Suppressor macrophage (primary cell): ENCODE measurements around the gene ADAMTS14.

Source experiments
- DNase-seq, 4 experiments: peaks; one replicate each; pipeline ENCODE4 v3.0.0-alpha.2; 2020 to 2022

The ADAMTS14 gene

DNA sequence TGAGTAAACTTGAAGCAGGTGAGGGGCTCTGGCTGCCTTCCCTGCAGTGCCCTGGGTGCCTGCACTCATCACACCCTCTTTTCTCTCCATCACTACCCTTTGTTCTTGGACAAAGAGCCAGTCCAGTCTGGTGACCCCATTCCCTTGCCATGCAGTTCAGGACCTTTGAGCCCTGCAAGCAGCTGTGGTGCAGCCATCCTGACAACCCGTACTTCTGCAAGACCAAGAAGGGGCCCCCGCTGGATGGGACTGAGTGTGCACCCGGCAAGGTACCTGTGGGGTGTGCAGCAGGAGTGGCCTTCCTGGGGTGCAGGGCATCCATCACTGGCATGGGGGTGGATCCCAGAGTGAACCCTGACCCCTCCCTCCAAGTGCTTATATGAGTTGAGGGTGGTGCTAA is 64.2 kb downstream of the ADAMTS14 start:
- no peak for DNase-seq

GRCh38 chr10:70737250-70737649 is 64.9 kb downstream of the ADAMTS14 start:
- DNase-seq: no peak

- DNase-seq: no peak
Measured at GRCh38 chr10:70738006-70738760, 65.9 kb downstream of the ADAMTS14 start.

GRCh38 chr10:70738761-70739121 is 66.4 kb downstream of the ADAMTS14 start:
- no peak for DNase-seq

- no peak for DNase-seq
Measured at GRCh38 chr10:70740406-70741288, 68.3 kb downstream of the ADAMTS14 start.

DNA sequence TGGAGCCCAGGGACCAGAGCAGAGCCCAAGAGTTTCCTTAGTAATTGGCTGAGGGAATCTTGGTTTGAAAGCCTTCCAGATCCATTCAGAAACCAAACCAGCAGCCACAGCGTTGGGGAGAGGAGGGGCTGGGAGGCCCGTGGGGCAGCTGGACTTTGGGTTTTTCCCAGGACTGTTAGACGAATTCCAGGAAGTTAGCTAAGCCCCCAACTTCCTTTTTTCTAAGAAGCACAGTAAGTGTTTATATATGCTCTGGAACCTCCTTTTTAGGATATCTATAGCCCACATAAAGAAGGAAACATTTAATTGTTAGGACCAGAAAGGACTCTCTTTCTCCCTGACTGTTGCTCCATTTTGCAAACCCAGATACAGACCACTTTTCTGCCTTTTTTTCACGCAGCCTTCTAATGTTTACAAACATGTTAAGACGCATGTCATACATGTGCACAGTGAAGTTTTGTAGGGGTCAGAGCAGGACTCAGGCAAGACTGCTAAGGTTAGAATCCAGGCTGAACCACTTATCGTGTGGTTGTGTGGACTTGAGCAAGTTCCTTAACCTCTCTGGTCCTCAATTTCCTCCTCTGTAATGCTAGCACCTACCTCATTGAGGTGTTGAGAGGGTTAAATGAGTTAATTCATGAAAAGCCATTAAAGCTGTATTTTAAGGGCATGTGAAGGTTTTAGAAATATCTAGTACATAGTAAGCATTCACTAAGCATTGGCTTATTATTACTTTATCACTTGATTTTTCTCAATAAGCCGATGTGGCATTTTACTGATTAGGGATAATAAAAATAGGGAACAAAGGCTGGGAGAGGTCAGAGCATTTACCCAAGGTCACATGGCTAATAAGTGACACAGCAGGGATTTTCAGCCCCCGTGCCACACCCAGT is 70.5 kb downstream of the ADAMTS14 start:
- peak; percentile 73 to 87 (median 82) for DNase-seq

GRCh38 chr10:70743430-70743788 is 71.1 kb downstream of the ADAMTS14 start:
- no peak for DNase-seq

DNA sequence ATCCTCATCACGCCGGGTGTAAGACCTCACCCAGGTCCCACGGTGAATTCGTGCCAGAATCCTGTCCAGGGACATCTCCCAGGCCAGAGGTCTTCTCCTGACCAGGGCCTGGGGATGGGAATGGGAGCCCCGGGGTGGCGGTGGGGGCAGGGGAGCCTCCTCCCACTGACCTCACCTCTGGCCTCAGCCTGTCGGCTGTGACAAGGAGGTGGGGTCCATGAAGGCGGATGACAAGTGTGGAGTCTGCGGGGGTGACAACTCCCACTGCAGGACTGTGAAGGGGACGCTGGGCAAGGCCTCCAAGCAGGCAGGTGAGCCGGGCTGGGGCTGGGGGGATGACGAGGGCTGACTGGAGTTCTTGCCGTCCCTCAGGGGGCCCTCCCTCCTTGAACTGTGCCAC is 71.6 kb downstream of the ADAMTS14 start:
- no peak for DNase-seq

- DNase-seq: peak; percentile 24 to 68 (median 42)
Measured at GRCh38 chr10:70744617-70745143, 72.4 kb downstream of the ADAMTS14 start.

GRCh38 chr10:70745555-70745954 is 73.2 kb downstream of the ADAMTS14 start:
- DNase-seq: no peak

- no peak for DNase-seq
Measured at GRCh38 chr10:70747192-70747965, 75.1 kb downstream of the ADAMTS14 start.

- no peak for DNase-seq
Measured at GRCh38 chr10:70748305-70748704, 76.0 kb downstream of the ADAMTS14 start.

DNA sequence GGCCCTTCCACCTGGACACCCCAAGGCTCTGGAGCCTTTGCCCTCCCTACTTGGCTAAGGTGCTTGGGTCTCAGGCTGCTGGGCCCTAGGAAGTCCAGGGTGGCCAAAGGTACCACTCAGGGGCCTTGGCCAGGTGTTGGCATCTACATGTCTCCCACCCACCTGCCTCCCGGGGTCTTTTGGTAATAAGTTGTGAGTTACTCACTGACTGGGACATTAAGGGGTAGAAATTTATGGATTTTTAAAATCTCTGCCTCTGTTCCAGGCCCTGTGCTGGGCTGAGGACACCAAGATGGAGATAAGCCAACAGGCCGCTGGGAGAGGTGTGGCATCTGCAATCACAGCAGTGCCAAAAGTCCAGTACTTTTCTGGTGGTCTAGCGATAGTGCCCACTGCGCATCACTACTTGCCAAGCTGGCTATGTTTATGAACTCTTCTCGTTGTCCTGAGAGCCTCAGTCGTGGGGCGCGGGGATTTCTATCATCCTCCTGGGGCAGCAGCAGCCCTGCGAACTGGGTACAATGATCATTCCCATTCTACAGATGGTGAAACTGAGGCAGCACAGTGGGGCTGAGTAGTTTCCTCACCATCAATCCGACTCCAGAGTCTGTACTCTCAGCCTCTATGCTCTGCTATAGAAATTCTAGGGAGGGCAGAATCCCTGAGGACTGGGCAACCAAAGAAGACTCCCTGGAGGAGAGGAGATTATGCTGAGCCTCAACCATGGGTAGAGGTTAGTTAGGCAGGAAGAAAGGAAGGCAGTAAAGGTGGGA is 76.7 kb downstream of the ADAMTS14 start:
- DNase-seq: no peak

DNA sequence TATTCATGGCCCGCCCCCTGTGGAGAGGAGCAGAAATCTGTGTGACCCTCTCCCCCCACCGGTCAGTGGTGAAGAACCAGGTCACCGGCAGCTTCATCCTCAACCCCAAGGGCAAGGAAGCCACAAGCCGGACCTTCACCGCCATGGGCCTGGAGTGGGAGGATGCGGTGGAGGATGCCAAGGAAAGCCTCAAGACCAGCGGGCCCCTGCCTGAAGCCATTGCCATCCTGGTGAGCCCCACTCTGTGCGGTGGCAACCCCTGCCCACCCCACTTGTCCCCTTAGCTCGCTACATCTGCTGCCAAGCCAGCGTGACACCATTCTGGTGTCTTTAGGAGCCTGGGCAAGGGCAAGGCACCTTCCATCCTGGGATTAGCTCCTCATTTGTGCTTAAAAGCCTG is 77.5 kb downstream of the ADAMTS14 start:
- DNase-seq: no peak

DNA sequence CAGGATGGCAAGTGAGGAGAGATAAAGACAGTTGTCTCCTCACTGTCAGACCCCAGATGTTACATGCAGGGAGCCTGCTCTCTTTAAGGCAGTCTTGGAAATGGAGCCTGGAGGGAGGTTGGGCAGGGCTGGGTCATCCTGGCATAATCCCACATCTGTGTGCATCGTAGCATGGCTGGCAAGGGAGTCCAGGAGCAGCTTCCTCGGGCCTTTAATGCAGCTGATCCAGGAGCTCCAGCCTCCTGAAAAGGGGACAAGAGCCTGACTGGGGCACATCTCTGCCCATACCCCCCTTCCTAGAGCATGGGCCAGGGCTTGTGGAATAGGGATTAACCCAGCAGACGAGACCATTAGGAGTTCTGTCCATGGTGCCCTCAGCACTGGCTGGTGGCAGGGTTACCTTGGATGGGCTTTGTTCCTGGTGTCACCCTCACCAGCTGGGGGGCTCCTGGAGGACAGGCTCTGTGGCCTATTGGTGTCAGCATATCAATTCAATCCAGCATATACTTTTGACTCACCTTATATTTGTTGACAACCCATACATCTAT is 77.9 kb downstream of the ADAMTS14 start:
- DNase-seq: no peak

DNA sequence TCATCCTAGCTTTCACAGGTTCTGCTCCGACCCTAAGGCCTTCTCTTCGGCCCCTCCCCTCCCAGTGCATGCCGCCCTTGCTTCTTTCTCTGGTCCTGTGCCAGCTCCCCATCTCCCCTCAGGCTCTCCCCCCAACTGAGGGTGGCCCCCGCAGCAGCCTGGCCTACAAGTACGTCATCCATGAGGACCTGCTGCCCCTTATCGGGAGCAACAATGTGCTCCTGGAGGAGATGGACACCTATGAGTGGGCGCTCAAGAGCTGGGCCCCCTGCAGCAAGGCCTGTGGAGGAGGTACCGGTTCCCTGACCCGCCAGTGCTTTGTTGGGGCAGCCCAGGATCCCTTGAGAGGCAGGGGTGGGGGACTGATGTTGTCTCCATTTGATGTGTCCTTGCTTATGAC is 79.0 kb downstream of the ADAMTS14 start:
- DNase-seq: no peak

DNA sequence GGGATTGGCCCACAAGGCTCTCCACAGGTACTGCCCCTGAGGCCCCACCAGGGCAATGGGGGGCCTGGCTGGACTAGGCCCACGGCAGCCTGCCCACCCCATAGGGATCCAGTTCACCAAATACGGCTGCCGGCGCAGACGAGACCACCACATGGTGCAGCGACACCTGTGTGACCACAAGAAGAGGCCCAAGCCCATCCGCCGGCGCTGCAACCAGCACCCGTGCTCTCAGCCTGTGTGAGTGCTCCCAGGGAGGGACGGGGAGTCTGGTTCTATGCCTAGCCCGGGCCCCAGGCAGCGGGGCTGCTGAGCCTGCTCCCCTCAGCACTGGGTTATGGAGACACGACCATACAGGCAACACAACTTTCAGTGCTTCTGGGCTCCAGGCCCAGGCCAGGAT is 79.7 kb downstream of the ADAMTS14 start:
- DNase-seq: no peak

GRCh38 chr10:70752571-70752970 is 80.3 kb downstream of the ADAMTS14 start:
- DNase-seq: no peak

GRCh38 chr10:70753026-70753663 is 80.8 kb downstream of the ADAMTS14 start:
- peak; percentile 62 to 78 (median 74) for DNase-seq
